ENCODE results near the gene TRIM32.

Gene TRIM32

GRCh38 chr9:116687074-116687753 lies at the start of gene TRIM32:
Gene TRIM32, plus strand, starts transcription at chr9:116687305. Its CDS starts 10,438 bp downstream, at chr9:116697743.
- intact Hi-C loops (cut with DNase I), result no loop called here
- DNase-seq, result peak; percentile 81 to 98 (median 93)

GRCh38 chr9:116639251-116639741 lies 47.8 kb upstream of the TRIM32 start:
- DNase-seq, result no peak
- intact Hi-C loops (cut with DNase I), result no loop called here

- DNase-seq, result no peak
- intact Hi-C loops (cut with DNase I), result loop anchor here (10.0 kb wide), 2 partner anchors 67 to 757 kb away; no protein-coding TSS in a partner anchor
These were observed 45.6 kb upstream of the TRIM32 start for GRCh38 chr9:116641292-116642059.

GRCh38 chr9:116643691-116644090 lies 43.4 kb upstream of the TRIM32 start:
- intact Hi-C loops (cut with DNase I), result loop anchor here (10.0 kb wide), 2 partner anchors 69 to 759 kb away; no protein-coding TSS in a partner anchor
- no peak for DNase-seq

- intact Hi-C loops (cut with DNase I), result loop anchor here (10.0 kb wide), 2 partner anchors 69 to 759 kb away; no protein-coding TSS in a partner anchor
- DNase-seq, result no peak
These were observed 42.9 kb upstream of the TRIM32 start for GRCh38 chr9:116644091-116644688.

- no peak for DNase-seq
- intact Hi-C loops (cut with DNase I), result loop anchor here (2.0 to 10.0 kb wide), 4 partner anchors 72 to 1054 kb away; partner anchors contain the start of gene PAPPA
These were observed 40.2 kb upstream of the TRIM32 start for GRCh38 chr9:116646661-116647514.

GRCh38 chr9:116647515-116647809 lies 39.6 kb upstream of the TRIM32 start:
- intact Hi-C loops (cut with DNase I), result loop anchor here (2.0 to 10.0 kb wide), 4 partner anchors 73 to 1055 kb away; partner anchors contain the start of gene PAPPA

GRCh38 chr9:116653348-116654058 lies 33.6 kb upstream of the TRIM32 start:
- DNase-seq, result no peak
- intact Hi-C loops (cut with DNase I), result no loop called here

More at GRCh38 chr9:116647515-116647809, 39.6 kb upstream of the TRIM32 start:
- DNase-seq, result peak in 2 of 10 donors; percentile 65 to 77

GRCh38 chr9:116654059-116654355 lies 33.1 kb upstream of the TRIM32 start:
- intact Hi-C loops (cut with DNase I), result no loop called here
- no peak for DNase-seq

GRCh38 chr9:116656501-116656971 lies 30.6 kb upstream of the TRIM32 start:
- intact Hi-C loops (cut with DNase I), result no loop called here

GRCh38 chr9:116656977-116657376 lies 30.1 kb upstream of the TRIM32 start:
- intact Hi-C loops (cut with DNase I), result no loop called here
- DNase-seq, result no peak

More at GRCh38 chr9:116656501-116656971, 30.6 kb upstream of the TRIM32 start:
- peak in 3 of 10 donors; percentile 9 to 74 (median 67) for DNase-seq

GRCh38 chr9:116658265-116658664 lies 28.8 kb upstream of the TRIM32 start:
- intact Hi-C loops (cut with DNase I), result no loop called here
- DNase-seq, result no peak

- intact Hi-C loops (cut with DNase I), result loop anchor here (5.0 kb wide), 2 partner anchors 514 to 1069 kb away; no protein-coding TSS in a partner anchor
- peak in 1 of 10 donors; percentile 14 for DNase-seq
These were observed 25.8 kb upstream of the TRIM32 start for GRCh38 chr9:116661037-116661954.

- DNase-seq, result no peak
These were observed 24.3 kb upstream of the TRIM32 start for GRCh38 chr9:116662646-116663310.

GRCh38 chr9:116663581-116663980 lies 23.5 kb upstream of the TRIM32 start:
- intact Hi-C loops (cut with DNase I), result loop anchor here (5.0 kb wide), 2 partner anchors 516 to 1071 kb away; no protein-coding TSS in a partner anchor
- DNase-seq, result no peak

More at GRCh38 chr9:116662646-116663310, 24.3 kb upstream of the TRIM32 start:
- intact Hi-C loops (cut with DNase I), result loop anchor here (5.0 kb wide), 2 partner anchors 515 to 1070 kb away; no protein-coding TSS in a partner anchor

GRCh38 chr9:116668970-116669695 lies 18.0 kb upstream of the TRIM32 start:
- no peak for DNase-seq

GRCh38 chr9:116671605-116672004 lies 15.5 kb upstream of the TRIM32 start:
- no peak for DNase-seq
- intact Hi-C loops (cut with DNase I), result no loop called here

More at GRCh38 chr9:116668970-116669695, 18.0 kb upstream of the TRIM32 start:
- intact Hi-C loops (cut with DNase I), result no loop called here
